ENCODE data around the gene POMC. TPM values are rescaled to one million over a fixed set of nuclear protein-coding genes. Genes with fewer than 3 reads are reported as not detected.
A peak's percentile ranks its signal among the peaks of the same experiment; 100 is the strongest.

Gene POMC
- total RNA-seq, 1 donor from 2014 or later: 3.3 TPM

DNA sequence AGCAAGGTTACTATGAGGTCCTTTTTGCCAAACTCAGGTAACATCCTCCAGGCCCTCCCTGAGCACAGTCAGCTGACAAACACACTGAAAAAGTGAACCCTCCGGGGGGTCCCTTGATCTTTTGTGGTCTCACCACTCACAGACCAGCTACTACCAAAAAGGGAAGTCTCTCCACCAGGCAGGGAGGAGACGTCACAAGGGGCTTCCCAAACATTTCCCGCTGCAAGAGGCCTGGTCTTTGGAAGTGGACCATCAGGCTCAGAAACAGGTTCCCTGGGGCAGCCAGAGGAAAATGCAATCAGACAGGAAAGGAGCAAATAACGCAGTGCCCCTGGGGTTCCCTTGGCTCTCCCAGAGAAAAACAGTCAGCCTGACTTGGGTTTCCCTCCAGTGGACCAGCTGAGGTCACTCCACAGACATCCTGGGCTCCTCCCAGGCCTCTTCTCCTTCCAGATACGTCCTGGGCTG lies 38.7 kb upstream of the POMC start:
- no peak for DNase-seq
- Histone ChIP-seq H3K36me3 (no peaks in the 10 kb centered on the region), H3K4me1 (no peaks in the 10 kb centered on the region), H3K27me3 (no peaks in the 10 kb centered on the region), H3K9me3 (no peaks in the 10 kb centered on the region), H3K4me3 (no peak overlapping the region), H3K27ac (no peak overlapping the region)
- ATAC-seq: no peak
- intact Hi-C loops (cut with DNase I): no loop called here
- TF ChIP-seq, protein P1, sequence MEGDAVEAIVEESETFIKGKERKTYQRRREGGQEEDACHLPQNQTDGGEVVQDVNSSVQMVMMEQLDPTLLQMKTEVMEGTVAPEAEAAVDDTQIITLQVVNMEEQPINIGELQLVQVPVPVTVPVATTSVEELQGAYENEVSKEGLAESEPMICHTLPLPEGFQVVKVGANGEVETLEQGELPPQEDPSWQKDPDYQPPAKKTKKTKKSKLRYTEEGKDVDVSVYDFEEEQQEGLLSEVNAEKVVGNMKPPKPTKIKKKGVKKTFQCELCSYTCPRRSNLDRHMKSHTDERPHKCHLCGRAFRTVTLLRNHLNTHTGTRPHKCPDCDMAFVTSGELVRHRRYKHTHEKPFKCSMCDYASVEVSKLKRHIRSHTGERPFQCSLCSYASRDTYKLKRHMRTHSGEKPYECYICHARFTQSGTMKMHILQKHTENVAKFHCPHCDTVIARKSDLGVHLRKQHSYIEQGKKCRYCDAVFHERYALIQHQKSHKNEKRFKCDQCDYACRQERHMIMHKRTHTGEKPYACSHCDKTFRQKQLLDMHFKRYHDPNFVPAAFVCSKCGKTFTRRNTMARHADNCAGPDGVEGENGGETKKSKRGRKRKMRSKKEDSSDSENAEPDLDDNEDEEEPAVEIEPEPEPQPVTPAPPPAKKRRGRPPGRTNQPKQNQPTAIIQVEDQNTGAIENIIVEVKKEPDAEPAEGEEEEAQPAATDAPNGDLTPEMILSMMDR (IDR thresholded peaks at IDR 0.05): no peak

DNA sequence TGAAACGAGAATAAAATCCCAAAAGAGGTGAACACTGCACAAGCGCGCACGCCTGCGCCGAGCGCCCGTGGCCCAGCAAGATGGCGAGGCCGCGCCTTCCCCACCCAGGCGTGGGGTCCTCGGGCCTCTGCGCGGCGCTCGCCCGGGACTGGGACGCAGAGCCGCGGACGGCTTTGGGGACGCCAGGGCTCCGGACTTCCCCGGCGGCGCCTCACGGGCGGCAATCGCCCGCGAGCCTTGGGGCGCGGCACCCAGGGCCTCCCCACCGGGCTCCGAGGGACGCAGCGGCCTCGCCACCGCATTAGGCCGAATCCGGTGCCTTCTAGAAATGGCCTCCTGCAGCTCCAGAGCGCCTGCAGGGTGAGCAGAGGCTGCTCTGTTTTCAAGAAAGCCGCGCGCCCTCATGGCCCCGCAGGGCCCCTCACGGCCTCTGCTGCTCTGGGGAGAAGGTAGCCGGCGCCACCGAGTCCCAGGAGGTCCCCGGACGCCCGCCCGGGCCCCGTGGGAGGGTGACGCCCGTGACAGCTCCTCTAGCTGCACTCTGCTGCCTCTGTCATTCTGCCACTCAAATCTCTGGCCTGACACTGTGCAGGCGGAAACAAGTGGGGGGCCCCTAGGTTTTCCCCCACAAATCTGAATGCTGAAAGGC lies 35.9 kb upstream of the POMC start:
- TF ChIP-seq, protein P1 (IDR thresholded peaks at IDR 0.05): no peak
- Histone ChIP-seq H3K4me3 (peak overlapping the region; percentile 15), H3K4me1 (no peaks in the 10 kb centered on the region), H3K36me3 (no peaks in the 10 kb centered on the region), H3K27ac (no peak overlapping the region), H3K27me3 (no peaks in the 10 kb centered on the region), H3K9me3 (no peaks in the 10 kb centered on the region)
- DNase-seq (no peak), ATAC-seq (peak; percentile 50)
- intact Hi-C loops (cut with DNase I): no loop called here

- no peaks in the 10 kb centered on the region for H3K36me3 ChIP-seq
- H3K27ac ChIP-seq: no peak overlapping the region
- TF ChIP-seq, protein P1 (IDR thresholded peaks at IDR 0.05): no peak
- no peak for ATAC-seq
- H3K27me3 ChIP-seq: no peaks in the 10 kb centered on the region
- DNase-seq: no peak
- no peak overlapping the region for H3K4me3 ChIP-seq
- intact Hi-C loops (cut with DNase I): no loop called here
- H3K9me3 ChIP-seq: no peaks in the 10 kb centered on the region
- H3K4me1 ChIP-seq: no peaks in the 10 kb centered on the region
These were observed 33.9 kb upstream of the POMC start for GRCh38 chr2:25202275-25202674.

DNA sequence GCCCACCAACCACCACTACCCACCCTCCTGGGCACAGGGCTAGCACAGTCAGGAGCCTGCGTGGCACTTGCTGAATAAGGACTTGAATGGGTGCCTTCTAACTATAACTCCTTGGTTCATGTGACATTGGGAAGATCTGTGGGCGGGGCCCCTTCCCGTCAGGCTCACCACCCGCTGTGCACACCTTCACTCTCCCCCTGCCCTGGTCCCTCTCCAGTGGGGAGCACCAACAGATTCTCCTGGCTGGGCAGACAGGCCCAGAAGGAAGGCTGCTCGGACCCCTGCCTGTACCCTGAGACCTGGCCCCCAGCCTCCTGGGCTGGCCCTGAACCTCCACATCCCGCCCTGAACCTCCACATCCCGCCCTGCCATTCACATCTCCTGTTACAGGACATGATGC lies 33.4 kb upstream of the POMC start:
- Histone ChIP-seq H3K27ac (no peak overlapping the region), H3K27me3 (no peaks in the 10 kb centered on the region), H3K9me3 (no peaks in the 10 kb centered on the region), H3K36me3 (no peaks in the 10 kb centered on the region), H3K4me3 (no peak overlapping the region), H3K4me1 (no peaks in the 10 kb centered on the region)
- ATAC-seq (no peak), DNase-seq (no peak)
- intact Hi-C loops (cut with DNase I): no loop called here
- TF ChIP-seq, protein P1 (IDR thresholded peaks at IDR 0.05): no peak

DNA sequence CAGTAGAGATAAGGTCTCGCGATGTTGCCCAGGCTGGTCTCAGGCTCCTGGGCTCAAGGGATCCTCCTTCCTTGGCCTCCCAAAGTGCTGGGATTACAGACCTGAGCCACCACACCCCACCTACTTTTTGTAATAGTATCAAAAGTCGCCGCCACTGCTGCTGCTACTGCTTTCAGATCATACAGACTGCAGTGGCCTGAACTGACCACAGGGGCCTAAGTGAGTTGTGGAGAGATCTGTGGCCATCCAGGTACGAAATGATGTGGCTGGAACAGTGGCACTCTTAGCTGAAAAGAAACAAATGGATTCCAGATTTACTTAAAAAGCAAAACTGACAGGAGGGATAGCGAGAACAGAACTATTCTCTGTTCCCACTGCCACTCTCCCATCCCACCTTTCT lies 32.9 kb upstream of the POMC start:
- Histone ChIP-seq H3K4me3 (no peak overlapping the region), H3K27me3 (no peaks in the 10 kb centered on the region), H3K36me3 (no peaks in the 10 kb centered on the region), H3K9me3 (no peaks in the 10 kb centered on the region), H3K4me1 (peaks cover 4% of the 10 kb centered on the region), H3K27ac (no peak overlapping the region)
- ATAC-seq: no peak
- DNase-seq: no peak
- TF ChIP-seq, protein P1 (IDR thresholded peaks at IDR 0.05): peak; percentile 12
- intact Hi-C loops (cut with DNase I): no loop called here

DNA sequence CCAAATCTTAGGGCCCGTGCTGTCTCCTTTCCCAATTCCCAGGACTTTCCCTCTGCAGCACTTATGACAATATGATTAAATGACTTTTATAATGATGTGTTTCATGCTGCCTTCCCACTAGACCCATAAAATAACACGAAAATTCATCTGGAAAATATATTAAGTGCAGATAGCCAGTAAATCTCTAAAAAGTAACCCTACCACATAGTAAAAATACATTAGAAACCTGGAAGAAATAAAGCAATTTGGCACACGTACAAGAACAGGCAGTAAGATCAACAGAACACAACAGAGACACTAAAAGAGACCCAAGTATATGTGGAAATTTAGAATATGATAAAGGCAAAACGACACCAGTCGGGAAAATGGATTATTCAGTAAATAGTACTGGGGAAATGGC lies 30.2 kb upstream of the POMC start:
- intact Hi-C loops (cut with DNase I): no loop called here

More for the DNA sequence above, 30.2 kb upstream of the POMC start:
- H3K9me3 ChIP-seq: no peaks in the 10 kb centered on the region
- TF ChIP-seq, protein P1 (IDR thresholded peaks at IDR 0.05): no peak
- H3K36me3 ChIP-seq: no peaks in the 10 kb centered on the region
- H3K4me1 ChIP-seq: peaks cover 4% of the 10 kb centered on the region
- ATAC-seq (no peak), DNase-seq (no peak)
- H3K4me3 ChIP-seq: no peak overlapping the region
- no peak overlapping the region for H3K27ac ChIP-seq
- H3K27me3 ChIP-seq: no peaks in the 10 kb centered on the region
